HG03159 (cell line): ENCODE measurements around the gene PLXDC2.
A peak's percentile ranks its signal among the peaks of the same experiment; 100 is the strongest.

Experiments used
- ATAC-seq: cut with Tn5 transposase; IDR thresholded peaks from one replicate; pipeline ENCODE4 v1.9.1; 2021; ENCODE audit warnings: mild to moderate bottlenecking, moderate library complexity; ENCODE audit not compliant: unreplicated experiment

The PLXDC2 gene

GRCh38 chr10:19904202-19904661 lies 88.0 kb downstream of the PLXDC2 start:
- ATAC-seq, result peak; percentile 94

GRCh38 chr10:19906108-19906791 lies 90.0 kb downstream of the PLXDC2 start:
- no peak for ATAC-seq

- ATAC-seq, result no peak
These were observed 92.9 kb downstream of the PLXDC2 start for GRCh38 chr10:19908991-19909696.

- no peak for ATAC-seq
These were observed 95.7 kb downstream of the PLXDC2 start for GRCh38 chr10:19911886-19912285.

- ATAC-seq, result no peak
These were observed 97.8 kb downstream of the PLXDC2 start for GRCh38 chr10:19913987-19914386.

- no peak for ATAC-seq
These were observed 98.9 kb downstream of the PLXDC2 start for GRCh38 chr10:19915125-19915524.

- ATAC-seq, result no peak
These were observed 99.6 kb downstream of the PLXDC2 start for GRCh38 chr10:19915816-19916215.

GRCh38 chr10:19917751-19918478 lies 101.7 kb downstream of the PLXDC2 start:
- ATAC-seq, result no peak

- no peak for ATAC-seq
These were observed 102.6 kb downstream of the PLXDC2 start for GRCh38 chr10:19918794-19919193.

GRCh38 chr10:19919671-19920070 lies 103.4 kb downstream of the PLXDC2 start:
- ATAC-seq, result no peak

GRCh38 chr10:19920075-19920726 lies 104.0 kb downstream of the PLXDC2 start:
- ATAC-seq, result no peak

GRCh38 chr10:19921300-19922140 lies 105.3 kb downstream of the PLXDC2 start:
- no peak for ATAC-seq

GRCh38 chr10:19922236-19922963 lies 106.2 kb downstream of the PLXDC2 start:
- ATAC-seq, result no peak

GRCh38 chr10:19925064-19925463 lies 108.8 kb downstream of the PLXDC2 start:
- ATAC-seq, result no peak

GRCh38 chr10:19928936-19929335 lies 112.7 kb downstream of the PLXDC2 start:
- ATAC-seq, result no peak

GRCh38 chr10:19929506-19930140 lies 113.4 kb downstream of the PLXDC2 start:
- no peak for ATAC-seq

- no peak for ATAC-seq
These were observed 115.0 kb downstream of the PLXDC2 start for GRCh38 chr10:19930936-19931893.
